A549 treated with DMSO at 1 μM for 4 hours (cell line): ENCODE data around the gene OR6N2. TPM values are rescaled to one million over a fixed set of nuclear protein-coding genes. Genes with fewer than 3 reads are reported as not detected.

Experiments used
- total RNA-seq: library from RNA; stranded (reverse); fragments of 200-300 nt; extraction: Qiagen RNA extraction; gene quantifications from 5 replicates; pipeline ENCODE4 v1.2.3, GENCODE V29; 2022; ENCODE audit warnings: low read depth

Gene OR6N2, protein sequence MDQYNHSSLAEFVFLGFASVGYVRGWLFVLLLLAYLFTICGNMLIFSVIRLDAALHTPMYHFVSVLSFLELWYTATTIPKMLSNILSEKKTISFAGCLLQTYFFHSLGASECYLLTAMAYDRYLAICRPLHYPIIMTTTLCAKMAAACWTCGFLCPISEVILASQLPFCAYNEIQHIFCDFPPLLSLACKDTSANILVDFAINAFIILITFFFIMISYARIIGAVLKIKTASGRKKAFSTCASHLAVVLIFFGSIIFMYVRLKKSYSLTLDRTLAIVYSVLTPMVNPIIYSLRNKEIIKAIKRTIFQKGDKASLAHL
- total RNA-seq: not detected in 5 replicates

DNA sequence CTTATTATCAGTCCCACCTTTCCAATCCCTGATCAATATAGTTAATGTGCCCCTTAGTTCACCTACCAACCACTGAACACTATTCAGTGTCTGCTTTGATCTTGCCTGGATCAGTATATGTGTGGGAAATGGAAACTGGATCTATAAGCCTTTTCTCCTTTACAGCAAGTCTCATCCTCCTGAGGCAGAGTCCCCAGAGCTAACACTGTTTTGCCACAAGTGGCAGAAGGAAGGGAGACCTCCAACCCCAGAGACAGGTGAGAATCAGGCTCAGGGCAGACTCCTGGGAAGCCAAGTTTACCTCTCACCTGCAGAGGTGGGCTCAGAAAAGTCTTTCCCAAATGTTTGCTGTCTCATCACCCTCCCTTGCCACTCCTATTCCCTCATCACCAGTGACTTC is at the start of gene OR6N2:
Gene OR6N2, minus strand, starts transcription at position 101 of the 400 bp plus-strand sequence. CDS start 3,569 bp downstream, outside the sequence.

DNA sequence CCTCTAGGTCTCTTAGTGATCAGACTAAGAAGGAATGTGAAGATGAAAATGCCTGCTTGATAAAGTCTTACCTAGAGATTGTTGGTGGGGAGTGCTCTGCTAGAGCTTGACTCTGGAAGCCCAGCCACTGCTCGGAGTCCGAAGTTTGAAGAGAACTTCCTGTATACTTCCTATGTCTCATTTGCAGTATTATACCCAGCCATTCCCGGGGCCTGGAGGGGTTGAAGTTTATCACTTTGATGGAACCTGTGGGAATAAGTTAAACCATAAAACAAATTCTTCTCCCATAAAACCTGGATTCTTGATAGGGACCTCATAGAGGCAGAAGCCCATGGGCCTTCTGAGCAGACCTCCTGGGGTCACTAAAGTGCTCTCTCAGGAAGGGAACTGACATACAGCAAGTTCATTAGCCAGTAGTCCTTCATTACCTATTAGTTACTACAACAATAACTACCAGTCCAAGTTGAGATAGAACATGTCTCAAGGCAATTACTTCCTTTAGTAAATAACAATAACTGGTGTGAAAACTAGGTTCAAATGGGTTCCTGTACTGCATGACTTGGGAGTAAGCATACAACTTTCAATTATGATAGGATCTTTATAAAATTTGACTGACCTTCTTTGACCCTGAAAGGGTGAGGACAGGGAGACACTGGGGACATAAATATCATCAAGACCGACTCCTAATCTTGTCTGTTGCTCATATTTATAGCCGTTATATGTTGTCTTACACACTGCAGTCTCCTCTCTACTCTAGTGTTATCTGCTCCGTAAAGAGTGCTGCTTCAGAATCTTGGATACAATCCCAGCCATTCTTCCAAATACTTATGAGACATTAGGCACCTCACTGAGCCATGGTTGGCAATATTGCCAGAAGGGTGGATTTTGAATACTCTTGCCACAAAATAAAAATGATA is 8.8 kb downstream of the OR6N2 start, which contains the start of gene OR6N1:
Gene OR6N1, minus strand, starts transcription at position 246 of the 917 bp plus-strand sequence. CDS start 5,513 bp downstream, outside the sequence.

DNA sequence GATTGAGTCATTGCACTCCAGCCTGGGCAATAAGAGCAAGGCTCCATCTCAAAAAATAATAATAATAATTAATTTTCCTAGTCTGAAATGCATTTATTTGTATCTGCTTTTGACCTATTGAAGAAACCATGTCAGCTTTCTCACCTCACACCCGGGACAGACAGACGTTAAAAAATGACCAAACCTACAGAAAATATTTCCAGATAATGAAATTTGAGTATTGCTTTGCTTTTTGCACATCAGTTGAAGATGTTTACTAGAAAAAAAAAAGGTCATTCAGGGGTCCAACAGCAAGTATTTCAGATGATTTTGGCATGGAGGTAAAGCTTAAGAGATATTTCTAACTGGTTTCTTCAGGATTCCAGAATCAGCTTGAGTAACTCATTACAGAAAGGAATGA is 26.6 kb downstream of the OR6N2 start, which contains the start of gene OR6K6:
Gene OR6K6, plus strand, starts transcription at position 301 of the 400 bp plus-strand sequence. CDS start 168 bp downstream, outside the sequence.

Other genes with a start within 250 kb of the OR6N2 start
- gene OR6Y1, start 226.8 kb downstream of the OR6N2 start, total RNA-seq: not detected in 5 replicates
- not detected in 5 replicates for gene OR6P1, start 210.6 kb downstream of the OR6N2 start, total RNA-seq
- gene OR10X1, start 201.3 kb downstream of the OR6N2 start, total RNA-seq: not detected in 5 replicates
- not detected in 5 replicates for gene OR10Z1, start 175.9 kb downstream of the OR6N2 start, total RNA-seq
- gene SPTA1, start 94.5 kb downstream of the OR6N2 start, total RNA-seq: not detected in 5 replicates
- gene OR6K2, start 80.6 kb downstream of the OR6N2 start, total RNA-seq: not detected in 5 replicates
- gene OR6K3, start 60.5 kb downstream of the OR6N2 start, total RNA-seq: not detected in 5 replicates
- gene OR6K6, start 26.5 kb downstream of the OR6N2 start, total RNA-seq: not detected in 5 replicates
- not detected in 5 replicates for gene OR6N1, start 9.0 kb downstream of the OR6N2 start, total RNA-seq
- not detected in 5 replicates for gene MNDA, start 50.1 kb upstream of the OR6N2 start, total RNA-seq
- gene PYHIN1, start 150.3 kb upstream of the OR6N2 start, total RNA-seq: not detected in 5 replicates
- 3.8 to 4.7 TPM (median 4.0 TPM) in 5 replicates for gene IFI16, start 228.7 kb upstream of the OR6N2 start, total RNA-seq